GM10248 (cell line): ENCODE measurements around the gene CCDC83.

ENCODE experiments used
- CTCF ChIA-PET: fragments of 300-600 bp; sonication (Branson Sonifier 250); formaldehyde crosslinking; extraction: SDS; loops from one replicate; lab custom pipeline; 2021; ENCODE audit warnings: antibody characterized with exemption; lab: Yijun Ruan, JAX
- POLR2A ChIA-PET: fragments of 350-650 bp; sonication (Branson Sonifier 250); formaldehyde crosslinking; extraction: SDS; loops from one replicate; lab custom pipeline; 2020; ENCODE audit warnings: antibody characterized with exemption; lab: Yijun Ruan, JAX
- DNase-seq: peaks from one replicate; pipeline ENCODE4 v3.0.0; 2012; ENCODE audit errors: extremely low spot score
- TF ChIP-seq, protein P1 (sequence below): IDR thresholded peaks from 2 replicates; pipeline ENCODE4 v1.5.1; 2012; ENCODE audit warnings: mild to moderate bottlenecking, low read depth; ENCODE audit errors: extremely low read depth, missing control alignments, control extremely low read depth

Gene CCDC83

DNA sequence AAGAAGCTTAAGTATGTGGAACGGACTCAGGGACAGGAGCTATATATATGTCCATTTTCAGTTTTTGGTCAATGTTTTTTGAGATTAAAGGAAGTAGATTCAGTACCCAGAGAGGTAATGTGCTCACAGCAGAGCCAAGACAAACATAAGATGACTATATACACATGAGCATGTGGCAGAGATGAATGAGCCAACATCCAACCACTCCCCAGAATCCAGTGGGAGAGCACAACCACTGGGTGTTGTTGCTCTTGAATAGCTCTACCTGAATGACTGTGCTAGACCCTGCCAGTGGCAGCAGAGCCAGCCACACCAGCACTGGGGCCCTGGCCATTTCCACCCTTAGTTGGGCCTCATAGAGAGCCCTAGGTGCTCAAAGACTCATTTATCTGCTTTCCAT lies 33.5 kb upstream of the CCDC83 start:
- ChIA-PET POLR2A (no interaction called here), CTCF (no interaction called here)

DNA sequence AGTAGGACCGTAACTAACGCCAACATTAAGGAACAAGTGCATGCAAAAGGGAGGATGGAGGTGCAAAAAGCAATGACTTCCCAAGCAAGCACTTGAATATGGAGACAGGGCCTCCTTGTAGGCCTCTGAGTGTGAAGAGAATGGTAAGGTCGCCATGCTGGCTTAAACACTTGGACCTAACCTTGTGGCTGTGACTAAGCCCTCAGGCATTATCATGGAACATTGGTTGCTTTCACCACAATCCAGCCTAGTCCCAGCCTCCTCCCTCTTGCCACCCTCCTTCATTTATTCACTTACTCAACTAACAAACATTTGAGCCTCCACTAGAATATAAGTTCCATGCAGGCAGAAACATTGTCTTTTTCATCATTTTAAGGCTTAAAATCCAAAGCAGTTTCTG lies 32.4 kb upstream of the CCDC83 start:
- DNase-seq = no peak
- POLR2A ChIA-PET = no interaction called here
- CTCF ChIA-PET = no interaction called here
- TF ChIP-seq, protein P1, sequence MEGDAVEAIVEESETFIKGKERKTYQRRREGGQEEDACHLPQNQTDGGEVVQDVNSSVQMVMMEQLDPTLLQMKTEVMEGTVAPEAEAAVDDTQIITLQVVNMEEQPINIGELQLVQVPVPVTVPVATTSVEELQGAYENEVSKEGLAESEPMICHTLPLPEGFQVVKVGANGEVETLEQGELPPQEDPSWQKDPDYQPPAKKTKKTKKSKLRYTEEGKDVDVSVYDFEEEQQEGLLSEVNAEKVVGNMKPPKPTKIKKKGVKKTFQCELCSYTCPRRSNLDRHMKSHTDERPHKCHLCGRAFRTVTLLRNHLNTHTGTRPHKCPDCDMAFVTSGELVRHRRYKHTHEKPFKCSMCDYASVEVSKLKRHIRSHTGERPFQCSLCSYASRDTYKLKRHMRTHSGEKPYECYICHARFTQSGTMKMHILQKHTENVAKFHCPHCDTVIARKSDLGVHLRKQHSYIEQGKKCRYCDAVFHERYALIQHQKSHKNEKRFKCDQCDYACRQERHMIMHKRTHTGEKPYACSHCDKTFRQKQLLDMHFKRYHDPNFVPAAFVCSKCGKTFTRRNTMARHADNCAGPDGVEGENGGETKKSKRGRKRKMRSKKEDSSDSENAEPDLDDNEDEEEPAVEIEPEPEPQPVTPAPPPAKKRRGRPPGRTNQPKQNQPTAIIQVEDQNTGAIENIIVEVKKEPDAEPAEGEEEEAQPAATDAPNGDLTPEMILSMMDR = no peak

More for the DNA sequence above, 33.5 kb upstream of the CCDC83 start:
- TF ChIP-seq, protein P1 = no peak
- DNase-seq = no peak

DNA sequence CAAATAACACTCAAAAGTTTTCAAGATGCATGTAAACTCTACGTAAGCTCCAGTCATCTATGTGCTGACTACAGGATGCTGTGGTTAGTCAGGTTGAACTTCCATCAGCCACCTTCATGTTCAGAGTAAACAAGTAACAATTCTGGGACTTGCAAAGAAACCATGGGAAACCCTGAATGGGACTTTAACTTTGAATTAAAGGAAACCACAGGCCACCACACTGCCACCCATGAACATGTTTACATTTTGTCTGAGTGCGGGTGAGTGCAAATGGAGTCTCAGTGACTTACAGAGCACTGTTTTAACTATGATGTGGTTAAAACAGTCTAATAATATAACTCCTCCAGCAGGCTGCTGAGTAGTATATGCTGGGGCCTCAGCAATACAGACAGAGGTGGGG lies 31.4 kb upstream of the CCDC83 start:
- TF ChIP-seq, protein P1 = no peak
- no peak for DNase-seq
- ChIA-PET CTCF (no interaction called here), POLR2A (no interaction called here)

DNA sequence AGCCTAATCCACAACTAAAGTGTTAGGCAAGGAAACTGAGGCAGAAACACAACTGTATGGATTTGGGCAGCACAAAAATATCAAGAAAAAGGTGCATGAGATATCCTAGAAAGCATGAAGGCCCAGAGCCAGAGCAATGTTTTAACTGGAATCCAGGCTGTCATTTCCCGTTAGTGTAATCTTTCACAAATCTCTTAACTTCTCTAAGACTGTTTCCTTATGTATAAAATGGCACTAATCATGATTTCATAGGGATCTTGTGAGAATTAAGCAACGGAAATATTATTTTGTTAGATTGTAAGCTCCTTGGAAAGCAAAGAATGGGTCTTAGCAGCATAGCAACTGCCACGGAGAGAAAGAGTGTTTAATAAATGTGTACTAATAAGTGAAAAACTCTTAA lies 29.6 kb upstream of the CCDC83 start:
- POLR2A ChIA-PET = no interaction called here
- TF ChIP-seq, protein P1 = no peak
- DNase-seq = no peak
- CTCF ChIA-PET = interaction anchor here (0.7 to 1.0 kb wide), 2 partner anchors 11 to 34 kb away, joined by 3 to 7 read pairs; no protein-coding TSS in a partner anchor

DNA sequence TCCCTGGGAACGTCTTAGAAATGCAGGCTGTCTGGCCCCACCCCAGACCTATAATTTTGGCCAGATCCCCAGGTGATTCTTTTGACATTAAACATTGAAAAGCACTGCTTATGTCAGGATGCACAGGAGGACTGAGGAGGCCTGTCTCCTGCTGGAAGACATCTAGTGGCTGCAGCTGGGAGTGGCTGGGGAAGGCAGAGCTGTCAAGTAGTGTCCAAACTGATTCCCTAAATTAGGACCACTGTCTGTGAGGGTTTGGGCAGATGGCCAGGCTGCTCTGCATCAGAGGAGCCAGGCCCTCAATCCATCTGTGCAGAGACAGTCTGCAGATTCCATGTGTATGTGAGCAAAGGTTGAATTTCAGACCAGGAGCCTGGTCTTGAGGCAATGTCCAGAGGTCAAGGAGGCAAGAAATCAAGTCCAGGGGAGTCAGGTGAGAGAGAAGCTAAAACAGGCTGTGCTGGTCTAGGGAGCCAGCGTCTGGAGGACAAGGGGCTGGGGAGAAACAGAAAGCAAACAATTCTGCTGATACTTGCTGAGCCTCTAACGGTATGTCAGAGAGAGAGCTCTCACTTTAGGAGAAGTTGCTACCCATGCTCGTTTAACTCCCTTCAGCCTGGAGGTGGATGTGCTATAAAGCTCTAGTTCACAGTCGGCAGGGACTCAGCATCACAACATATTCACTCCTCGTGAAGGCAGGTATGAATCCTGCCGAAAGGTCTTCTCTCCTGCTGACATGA lies 28.9 kb upstream of the CCDC83 start:
- CTCF ChIA-PET = interaction anchor here (1.0 kb wide), 1 partner anchor 12 kb away, joined by 7 read pairs; no protein-coding TSS in a partner anchor
- DNase-seq = peak; percentile 31
- TF ChIP-seq, protein P1 = peak; percentile 16
- POLR2A ChIA-PET = no interaction called here

DNA sequence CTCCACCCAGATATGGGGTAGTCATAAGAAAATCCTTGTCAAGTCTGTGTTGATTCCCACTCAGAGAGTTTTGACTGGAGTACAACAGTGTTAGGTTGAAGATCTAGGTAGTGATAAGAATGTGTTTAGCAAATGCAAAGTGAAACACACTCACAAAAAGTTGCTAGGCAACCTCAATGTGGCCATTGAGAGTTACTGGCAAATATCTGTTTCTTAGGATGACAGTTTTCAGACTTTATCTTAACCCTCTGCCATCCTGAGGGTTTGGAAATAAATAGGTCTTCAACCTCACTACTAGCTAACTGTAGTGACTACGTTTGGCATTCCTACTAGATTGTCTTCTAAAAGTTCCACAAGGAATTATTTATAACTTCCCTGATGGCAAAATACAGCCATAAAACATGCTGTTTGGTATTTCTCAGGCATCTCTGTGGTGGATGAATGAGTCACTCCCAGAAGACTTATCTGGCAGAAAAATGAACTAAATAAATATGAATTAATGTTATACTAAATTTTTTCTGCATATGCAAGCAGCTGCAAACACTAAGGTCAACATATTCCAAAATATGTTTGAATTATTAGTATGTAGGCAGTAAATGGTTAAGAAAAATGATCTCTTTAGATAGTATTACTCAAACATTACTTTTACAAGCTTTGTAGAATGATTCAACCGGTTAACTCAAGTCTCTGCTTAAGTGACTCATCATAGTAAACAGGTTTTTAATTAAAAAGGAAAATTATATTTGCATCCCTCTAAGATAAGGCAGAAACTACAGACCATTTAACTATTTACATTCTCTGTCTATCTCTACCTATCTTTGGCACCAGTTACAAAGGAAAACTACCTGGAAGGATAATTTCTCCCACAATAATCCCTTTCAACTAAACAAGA lies 27.2 kb upstream of the CCDC83 start:
- no peak for DNase-seq
- TF ChIP-seq, protein P1 = no peak
- CTCF ChIA-PET = interaction anchor here (1.3 kb wide), 1 partner anchor 36 kb away, joined by 3 read pairs; no protein-coding TSS in a partner anchor
- POLR2A ChIA-PET = no interaction called here
